GM23338 (cell line): ENCODE results near the gene TTC39B. TPM values are rescaled to one million over a fixed set of nuclear protein-coding genes. Genes with fewer than 3 reads are reported as not detected.

Experiments
- EZH2phosphoT487 ChIP-seq: fragments of 200-600 bp; sonication (generic); IDR thresholded peaks from one replicate; pipeline ENCODE4 v1.8.1; 2018; ENCODE audit warnings: antibody characterized with exemption; ENCODE audit not compliant: unreplicated experiment
- NANOG ChIP-seq: IDR thresholded peaks from 2 replicates; pipeline ENCODE4 v1.6.1; 2016; ENCODE audit warnings: antibody characterized with exemption, borderline replicate concordance
- POLR2AphosphoS5 ChIP-seq: IDR thresholded peaks from 2 replicates; pipeline ENCODE4 v1.6.1; 2016; ENCODE audit warnings: antibody characterized with exemption, low read depth
- ZNF114 ChIP-seq: fragments of 250-450 bp; sonication (Bioruptor Pico); IDR thresholded peaks from 2 replicates; pipeline ENCODE4 v1.5.0; 2020; ENCODE audit warnings: mild to moderate bottlenecking, moderate library complexity
- ZNF331 ChIP-seq: fragments of 250-450 bp; sonication (Bioruptor Pico); IDR thresholded peaks from 2 replicates; pipeline ENCODE4 v1.5.0; 2020; ENCODE audit warnings: low read depth, mild to moderate bottlenecking, moderate library complexity
- polyA plus RNA-seq: library from polyadenylated mRNA; unstranded; fragments of >200 nt; fragmentation: Nextera tagmentation; extraction: Ambion mirVana; gene quantifications from 2 replicates; pipeline ENCODE4 v1.2.1, GENCODE V29; 2016
- total RNA-seq: library from RNA; depleted of rRNA; stranded (reverse); fragments of >200 nt; shearing (Covaris generic); gene quantifications from 2 replicates; pipeline ENCODE4 v1.2.3, GENCODE V29; 2014
- TF ChIP-seq, protein P1 (sequence below): fragments of 250-450 bp; sonication (Bioruptor Pico); IDR thresholded peaks from 2 replicates; pipeline ENCODE4 v1.5.0; 2020; ENCODE audit warnings: mild to moderate bottlenecking, moderate library complexity
- TF ChIP-seq, protein P2 (sequence below), 2 experiments: fragments of 200-600 bp in 1 of 2; sonication (generic) in 1 of 2; conservative IDR thresholded peaks; 2 replicates each; pipeline versions ENCODE4 v1.5.1 to v1.6.1; 2016 to 2017; ENCODE audit warnings: antibody characterized with exemption in 2 of 2, low read depth in 2 of 2, mild to moderate bottlenecking in 2 of 2, moderate library complexity in 1 of 2
- TF ChIP-seq, protein P3 (sequence below): IDR thresholded peaks from 2 replicates; pipeline ENCODE4 v1.6.1; 2016; ENCODE audit warnings: antibody characterized with exemption

Gene TTC39B
- total and polyA plus RNA-seq, 2 experiments from 2014 or later = 2.8 to 11.1 TPM

DNA sequence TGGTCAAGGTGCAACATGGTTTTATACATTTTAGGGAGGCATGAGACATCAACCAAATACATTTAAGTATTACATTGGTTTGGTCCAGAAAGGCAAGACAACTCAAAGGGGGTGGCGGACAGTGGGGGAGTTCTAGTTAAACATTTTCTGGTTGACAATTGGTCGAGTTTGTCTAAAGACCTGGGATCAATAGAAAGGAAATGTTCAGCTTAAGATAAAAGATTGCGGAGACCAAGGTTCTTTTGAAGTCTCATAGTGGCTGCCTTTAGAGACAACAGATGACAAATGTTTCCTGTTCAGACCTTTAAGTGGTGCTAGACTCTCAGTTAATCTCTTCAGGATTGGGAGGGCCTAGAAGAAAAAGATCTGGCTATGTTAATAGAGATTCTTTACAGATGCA is 47.7 kb upstream of the TTC39B start (continued):
- TF ChIP-seq, protein P1, sequence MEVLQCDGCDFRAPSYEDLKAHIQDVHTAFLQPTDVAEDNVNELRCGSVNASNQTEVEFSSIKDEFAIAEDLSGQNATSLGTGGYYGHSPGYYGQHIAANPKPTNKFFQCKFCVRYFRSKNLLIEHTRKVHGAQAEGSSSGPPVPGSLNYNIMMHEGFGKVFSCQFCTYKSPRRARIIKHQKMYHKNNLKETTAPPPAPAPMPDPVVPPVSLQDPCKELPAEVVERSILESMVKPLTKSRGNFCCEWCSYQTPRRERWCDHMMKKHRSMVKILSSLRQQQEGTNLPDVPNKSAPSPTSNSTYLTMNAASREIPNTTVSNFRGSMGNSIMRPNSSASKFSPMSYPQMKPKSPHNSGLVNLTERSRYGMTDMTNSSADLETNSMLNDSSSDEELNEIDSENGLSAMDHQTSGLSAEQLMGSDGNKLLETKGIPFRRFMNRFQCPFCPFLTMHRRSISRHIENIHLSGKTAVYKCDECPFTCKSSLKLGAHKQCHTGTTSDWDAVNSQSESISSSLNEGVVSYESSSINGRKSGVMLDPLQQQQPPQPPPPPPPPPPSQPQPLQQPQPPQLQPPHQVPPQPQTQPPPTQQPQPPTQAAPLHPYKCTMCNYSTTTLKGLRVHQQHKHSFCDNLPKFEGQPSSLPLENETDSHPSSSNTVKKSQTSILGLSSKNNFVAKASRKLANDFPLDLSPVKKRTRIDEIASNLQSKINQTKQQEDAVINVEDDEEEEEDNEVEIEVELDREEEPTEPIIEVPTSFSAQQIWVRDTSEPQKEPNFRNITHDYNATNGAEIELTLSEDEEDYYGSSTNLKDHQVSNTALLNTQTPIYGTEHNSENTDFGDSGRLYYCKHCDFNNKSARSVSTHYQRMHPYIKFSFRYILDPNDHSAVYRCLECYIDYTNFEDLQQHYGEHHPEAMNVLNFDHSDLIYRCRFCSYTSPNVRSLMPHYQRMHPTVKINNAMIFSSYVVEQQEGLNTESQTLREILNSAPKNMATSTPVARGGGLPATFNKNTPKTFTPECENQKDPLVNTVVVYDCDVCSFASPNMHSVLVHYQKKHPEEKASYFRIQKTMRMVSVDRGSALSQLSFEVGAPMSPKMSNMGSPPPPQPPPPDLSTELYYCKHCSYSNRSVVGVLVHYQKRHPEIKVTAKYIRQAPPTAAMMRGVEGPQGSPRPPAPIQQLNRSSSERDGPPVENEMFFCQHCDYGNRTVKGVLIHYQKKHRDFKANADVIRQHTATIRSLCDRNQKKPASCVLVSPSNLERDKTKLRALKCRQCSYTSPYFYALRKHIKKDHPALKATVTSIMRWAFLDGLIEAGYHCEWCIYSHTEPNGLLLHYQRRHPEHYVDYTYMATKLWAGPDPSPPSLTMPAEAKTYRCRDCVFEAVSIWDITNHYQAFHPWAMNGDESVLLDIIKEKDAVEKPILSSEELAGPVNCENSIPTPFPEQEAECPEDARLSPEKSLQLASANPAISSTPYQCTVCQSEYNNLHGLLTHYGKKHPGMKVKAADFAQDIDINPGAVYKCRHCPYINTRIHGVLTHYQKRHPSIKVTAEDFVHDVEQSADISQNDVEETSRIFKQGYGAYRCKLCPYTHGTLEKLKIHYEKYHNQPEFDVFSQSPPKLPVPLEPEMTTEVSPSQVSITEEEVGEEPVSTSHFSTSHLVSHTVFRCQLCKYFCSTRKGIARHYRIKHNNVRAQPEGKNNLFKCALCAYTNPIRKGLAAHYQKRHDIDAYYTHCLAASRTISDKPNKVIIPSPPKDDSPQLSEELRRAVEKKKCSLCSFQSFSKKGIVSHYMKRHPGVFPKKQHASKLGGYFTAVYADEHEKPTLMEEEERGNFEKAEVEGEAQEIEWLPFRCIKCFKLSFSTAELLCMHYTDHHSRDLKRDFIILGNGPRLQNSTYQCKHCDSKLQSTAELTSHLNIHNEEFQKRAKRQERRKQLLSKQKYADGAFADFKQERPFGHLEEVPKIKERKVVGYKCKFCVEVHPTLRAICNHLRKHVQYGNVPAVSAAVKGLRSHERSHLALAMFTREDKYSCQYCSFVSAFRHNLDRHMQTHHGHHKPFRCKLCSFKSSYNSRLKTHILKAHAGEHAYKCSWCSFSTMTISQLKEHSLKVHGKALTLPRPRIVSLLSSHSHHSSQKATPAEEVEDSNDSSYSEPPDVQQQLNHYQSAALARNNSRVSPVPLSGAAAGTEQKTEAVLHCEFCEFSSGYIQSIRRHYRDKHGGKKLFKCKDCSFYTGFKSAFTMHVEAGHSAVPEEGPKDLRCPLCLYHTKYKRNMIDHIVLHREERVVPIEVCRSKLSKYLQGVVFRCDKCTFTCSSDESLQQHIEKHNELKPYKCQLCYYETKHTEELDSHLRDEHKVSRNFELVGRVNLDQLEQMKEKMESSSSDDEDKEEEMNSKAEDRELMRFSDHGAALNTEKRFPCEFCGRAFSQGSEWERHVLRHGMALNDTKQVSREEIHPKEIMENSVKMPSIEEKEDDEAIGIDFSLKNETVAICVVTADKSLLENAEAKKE (CRISPR knock-in tag) = peak; percentile 38; the same call in 1 of the 2 replicates
- TF ChIP-seq NANOG (peak; percentile 59; the same call in 1 of the 2 replicates), POLR2AphosphoS5 (no peak), EZH2phosphoT487 (no peak), ZNF331 (CRISPR knock-in tag) (no peak), ZNF114 (CRISPR knock-in tag) (no peak)
- TF ChIP-seq, protein P2, sequence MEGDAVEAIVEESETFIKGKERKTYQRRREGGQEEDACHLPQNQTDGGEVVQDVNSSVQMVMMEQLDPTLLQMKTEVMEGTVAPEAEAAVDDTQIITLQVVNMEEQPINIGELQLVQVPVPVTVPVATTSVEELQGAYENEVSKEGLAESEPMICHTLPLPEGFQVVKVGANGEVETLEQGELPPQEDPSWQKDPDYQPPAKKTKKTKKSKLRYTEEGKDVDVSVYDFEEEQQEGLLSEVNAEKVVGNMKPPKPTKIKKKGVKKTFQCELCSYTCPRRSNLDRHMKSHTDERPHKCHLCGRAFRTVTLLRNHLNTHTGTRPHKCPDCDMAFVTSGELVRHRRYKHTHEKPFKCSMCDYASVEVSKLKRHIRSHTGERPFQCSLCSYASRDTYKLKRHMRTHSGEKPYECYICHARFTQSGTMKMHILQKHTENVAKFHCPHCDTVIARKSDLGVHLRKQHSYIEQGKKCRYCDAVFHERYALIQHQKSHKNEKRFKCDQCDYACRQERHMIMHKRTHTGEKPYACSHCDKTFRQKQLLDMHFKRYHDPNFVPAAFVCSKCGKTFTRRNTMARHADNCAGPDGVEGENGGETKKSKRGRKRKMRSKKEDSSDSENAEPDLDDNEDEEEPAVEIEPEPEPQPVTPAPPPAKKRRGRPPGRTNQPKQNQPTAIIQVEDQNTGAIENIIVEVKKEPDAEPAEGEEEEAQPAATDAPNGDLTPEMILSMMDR (conservative IDR thresholded peaks at IDR 0.05; ENCODE audit: low read depth in 2 of 2) = peak in 1 of 2 experiments; percentile 37; a peak in 2 of 4 replicates
- TF ChIP-seq, protein P3, sequence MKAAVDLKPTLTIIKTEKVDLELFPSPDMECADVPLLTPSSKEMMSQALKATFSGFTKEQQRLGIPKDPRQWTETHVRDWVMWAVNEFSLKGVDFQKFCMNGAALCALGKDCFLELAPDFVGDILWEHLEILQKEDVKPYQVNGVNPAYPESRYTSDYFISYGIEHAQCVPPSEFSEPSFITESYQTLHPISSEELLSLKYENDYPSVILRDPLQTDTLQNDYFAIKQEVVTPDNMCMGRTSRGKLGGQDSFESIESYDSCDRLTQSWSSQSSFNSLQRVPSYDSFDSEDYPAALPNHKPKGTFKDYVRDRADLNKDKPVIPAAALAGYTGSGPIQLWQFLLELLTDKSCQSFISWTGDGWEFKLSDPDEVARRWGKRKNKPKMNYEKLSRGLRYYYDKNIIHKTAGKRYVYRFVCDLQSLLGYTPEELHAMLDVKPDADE = no peak
